ENCODE measurements around the gene EYA3.

The EYA3 gene

GRCh38 chr1:28127617-28128257 lies 39.3 kb upstream of the EYA3 start:
- TF ChIP-seq POLR2AphosphoS5 (IDR thresholded peaks at IDR 0.05; ENCODE audit: low read depth, low read length) (no peak), TAF1 (IDR thresholded peaks at IDR 0.05; ENCODE audit: borderline replicate concordance, low read depth, low read length) (no peak), POLR2A (IDR thresholded peaks at IDR 0.05; ENCODE audit: low read depth, low read length) (no peak)
- FAIRE-seq (peak; percentile 87), DNase-seq (ENCODE audit: insufficient read length) (no peak)

- no peak for DNase-seq (ENCODE audit: insufficient read length)
- TF ChIP-seq POLR2A (IDR thresholded peaks at IDR 0.05; ENCODE audit: low read depth, low read length) = no peak
- no peak for TF ChIP-seq POLR2AphosphoS5 (IDR thresholded peaks at IDR 0.05; ENCODE audit: low read depth, low read length)
- no peak for TF ChIP-seq TAF1 (IDR thresholded peaks at IDR 0.05; ENCODE audit: borderline replicate concordance, low read depth, low read length)
- FAIRE-seq = peak; percentile 68
These were observed 38.5 kb upstream of the EYA3 start for GRCh38 chr1:28126783-28127490.

- TF ChIP-seq POLR2AphosphoS5 (IDR thresholded peaks at IDR 0.05; ENCODE audit: low read depth, low read length) (no peak), POLR2A (IDR thresholded peaks at IDR 0.05; ENCODE audit: low read depth, low read length) (no peak), TAF1 (IDR thresholded peaks at IDR 0.05; ENCODE audit: borderline replicate concordance, low read depth, low read length) (no peak)
- no peak for FAIRE-seq
- no peak for DNase-seq (ENCODE audit: insufficient read length)
These were observed 37.8 kb upstream of the EYA3 start for GRCh38 chr1:28126212-28126611.

- no peak for TF ChIP-seq POLR2A (IDR thresholded peaks at IDR 0.05; ENCODE audit: low read depth, low read length)
- FAIRE-seq (no peak), DNase-seq (ENCODE audit: insufficient read length) (no peak)
These were observed 35.1 kb upstream of the EYA3 start for GRCh38 chr1:28123461-28123961.

- TF ChIP-seq POLR2AphosphoS5 (IDR thresholded peaks at IDR 0.05; ENCODE audit: low read depth, low read length) = no peak
- TF ChIP-seq TAF1 (IDR thresholded peaks at IDR 0.05; ENCODE audit: borderline replicate concordance, low read depth, low read length) = no peak
- TF ChIP-seq POLR2A (IDR thresholded peaks at IDR 0.05; ENCODE audit: low read depth, low read length) = no peak
- no peak for DNase-seq (ENCODE audit: insufficient read length)
- no peak for FAIRE-seq
These were observed 33.8 kb upstream of the EYA3 start for GRCh38 chr1:28122183-28122582.

- TF ChIP-seq POLR2AphosphoS5 (IDR thresholded peaks at IDR 0.05; ENCODE audit: low read depth, low read length) (no peak), POLR2A (IDR thresholded peaks at IDR 0.05; ENCODE audit: low read depth, low read length) (no peak), TAF1 (IDR thresholded peaks at IDR 0.05; ENCODE audit: borderline replicate concordance, low read depth, low read length) (no peak)
- FAIRE-seq = no peak
- no peak for DNase-seq (ENCODE audit: insufficient read length)
These were observed 31.1 kb upstream of the EYA3 start for GRCh38 chr1:28119556-28119955.

- no peak for TF ChIP-seq POLR2A (IDR thresholded peaks at IDR 0.05; ENCODE audit: low read depth, low read length)
- no peak for TF ChIP-seq TAF1 (IDR thresholded peaks at IDR 0.05; ENCODE audit: borderline replicate concordance, low read depth, low read length)
- no peak for TF ChIP-seq POLR2AphosphoS5 (IDR thresholded peaks at IDR 0.05; ENCODE audit: low read depth, low read length)
- peak; percentile 27 for FAIRE-seq
- DNase-seq (ENCODE audit: insufficient read length) = no peak
These were observed 30.4 kb upstream of the EYA3 start for GRCh38 chr1:28118640-28119307.

- DNase-seq (ENCODE audit: insufficient read length) (no peak), FAIRE-seq (peak; percentile 69)
- no peak for TF ChIP-seq POLR2A (IDR thresholded peaks at IDR 0.05; ENCODE audit: low read depth, low read length)
- no peak for TF ChIP-seq TAF1 (IDR thresholded peaks at IDR 0.05; ENCODE audit: borderline replicate concordance, low read depth, low read length)
- no peak for TF ChIP-seq POLR2AphosphoS5 (IDR thresholded peaks at IDR 0.05; ENCODE audit: low read depth, low read length)
These were observed 26.9 kb upstream of the EYA3 start for GRCh38 chr1:28115267-28115666.

- peak; percentile 27 for FAIRE-seq
- TF ChIP-seq TAF1 (IDR thresholded peaks at IDR 0.05; ENCODE audit: borderline replicate concordance, low read depth, low read length) (no peak), POLR2A (IDR thresholded peaks at IDR 0.05; ENCODE audit: low read depth, low read length) (no peak), POLR2AphosphoS5 (IDR thresholded peaks at IDR 0.05; ENCODE audit: low read depth, low read length) (no peak)
- DNase-seq (ENCODE audit: insufficient read length) = no peak
These were observed 26.4 kb upstream of the EYA3 start for GRCh38 chr1:28114844-28115243.

- no peak for DNase-seq (ENCODE audit: insufficient read length)
- FAIRE-seq = no peak
- TF ChIP-seq POLR2A (IDR thresholded peaks at IDR 0.05; ENCODE audit: low read depth, low read length) (no peak), TAF1 (IDR thresholded peaks at IDR 0.05; ENCODE audit: borderline replicate concordance, low read depth, low read length) (no peak), POLR2AphosphoS5 (IDR thresholded peaks at IDR 0.05; ENCODE audit: low read depth, low read length) (no peak)
These were observed 24.8 kb upstream of the EYA3 start for GRCh38 chr1:28113242-28113572.

- DNase-seq (ENCODE audit: insufficient read length) (no peak), FAIRE-seq (no peak)
- TF ChIP-seq POLR2A (IDR thresholded peaks at IDR 0.05; ENCODE audit: low read depth, low read length) = no peak
- no peak for TF ChIP-seq TAF1 (IDR thresholded peaks at IDR 0.05; ENCODE audit: borderline replicate concordance, low read depth, low read length)
- TF ChIP-seq POLR2AphosphoS5 (IDR thresholded peaks at IDR 0.05; ENCODE audit: low read depth, low read length) = no peak
These were observed 24.2 kb upstream of the EYA3 start for GRCh38 chr1:28112388-28113241.
